ENCODE measurements around the gene DOCK1.
"Not testable (repeated sequence)": the region's sequence is repeated elsewhere in the genome, so short reads cannot be mapped to it uniquely, and the experiment has no call there.

Gene DOCK1

GRCh38 chr10:127291329-127291728, 386.1 kb downstream of the DOCK1 start:
- no peak for DNase-seq

DNA sequence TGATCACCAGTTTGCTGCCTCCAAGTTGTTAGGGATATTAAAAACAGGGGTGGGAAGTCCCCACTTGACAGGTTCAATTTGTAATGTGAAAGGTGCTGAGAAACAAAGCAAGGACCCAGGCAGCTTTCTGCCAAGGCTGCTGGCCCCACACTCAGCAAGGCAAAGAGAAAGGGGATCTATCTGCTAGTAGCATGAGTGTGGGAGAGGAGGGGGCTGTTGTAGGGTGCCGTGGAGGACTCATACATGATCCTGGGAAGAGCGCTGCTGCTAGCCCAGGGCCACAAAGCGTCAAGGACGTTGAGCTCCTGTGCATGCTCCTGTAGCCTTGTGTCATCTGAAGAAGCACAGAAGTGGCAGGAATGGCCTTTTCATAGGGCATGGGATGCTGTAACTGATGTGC, 387.7 kb downstream of the DOCK1 start:
- no peak for DNase-seq

- DNase-seq: no peak
Measured at GRCh38 chr10:127293640-127294039, 388.4 kb downstream of the DOCK1 start.

DNA sequence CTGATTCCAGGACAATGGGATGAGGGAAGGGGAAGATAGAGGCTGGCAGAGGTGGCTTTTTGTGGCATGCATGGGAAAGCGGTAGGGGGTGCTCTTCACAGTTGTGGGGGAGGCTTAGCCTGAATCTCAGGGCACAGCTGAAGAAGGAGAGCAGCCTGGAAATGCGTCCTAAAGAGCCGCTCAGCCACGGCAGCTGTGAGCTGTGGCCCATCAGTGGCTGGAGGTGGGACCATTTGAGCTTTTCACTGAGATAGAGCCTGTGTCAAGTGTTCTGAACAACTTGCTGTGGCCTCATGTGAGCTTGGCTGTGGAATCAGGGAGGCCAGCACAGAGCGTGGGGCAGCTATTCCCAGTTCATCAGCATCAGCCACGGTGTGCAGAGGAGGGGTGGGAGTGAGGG, 391.5 kb downstream of the DOCK1 start:
- DNase-seq: no peak

DNA sequence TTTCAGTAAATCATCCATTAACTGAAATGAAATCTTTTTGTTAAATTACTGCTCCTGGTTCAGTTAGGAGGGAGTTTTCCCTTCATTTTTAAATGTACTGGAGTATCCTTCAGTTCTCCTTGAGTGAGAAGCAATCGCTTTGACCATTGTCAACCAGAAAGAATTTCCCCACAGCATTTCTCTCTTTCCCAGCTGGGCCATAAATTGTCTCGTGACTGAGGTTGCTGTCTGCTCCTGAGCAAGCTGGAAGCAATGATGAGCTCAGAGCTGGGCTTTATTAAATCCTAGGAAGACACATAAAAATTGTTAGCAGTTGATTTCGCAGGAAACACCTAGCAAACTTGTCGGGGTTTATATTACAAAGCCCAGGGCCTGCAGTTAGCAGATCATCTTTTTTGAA, 393.2 kb downstream of the DOCK1 start:
- no peak for DNase-seq

GRCh38 chr10:127299192-127299591, 394.0 kb downstream of the DOCK1 start:
- DNase-seq: not testable (repeated sequence)

GRCh38 chr10:127299956-127300689, 394.9 kb downstream of the DOCK1 start:
- no peak for DNase-seq

GRCh38 chr10:127300868-127301321, 395.7 kb downstream of the DOCK1 start:
- DNase-seq: no peak

DNA sequence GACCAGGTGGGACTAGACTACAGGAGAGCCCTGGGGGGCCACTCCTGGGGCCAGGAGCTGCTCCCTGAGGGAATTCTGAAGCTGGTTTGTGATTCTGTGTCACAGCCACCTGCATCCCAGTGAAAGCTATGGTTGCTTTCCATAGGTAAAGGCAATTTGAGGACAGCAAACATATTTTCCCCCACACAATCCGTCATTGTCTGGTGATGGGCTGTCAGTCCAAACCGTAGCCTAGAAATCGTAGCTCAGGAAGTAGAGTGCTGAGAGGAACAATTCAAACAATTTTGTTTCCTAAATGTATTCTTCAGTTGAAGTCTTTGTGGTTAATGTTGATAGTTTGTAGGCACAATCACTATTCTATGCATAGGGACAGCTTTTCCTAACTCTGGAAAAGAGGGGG, 397.1 kb downstream of the DOCK1 start:
- no peak for DNase-seq

DNA sequence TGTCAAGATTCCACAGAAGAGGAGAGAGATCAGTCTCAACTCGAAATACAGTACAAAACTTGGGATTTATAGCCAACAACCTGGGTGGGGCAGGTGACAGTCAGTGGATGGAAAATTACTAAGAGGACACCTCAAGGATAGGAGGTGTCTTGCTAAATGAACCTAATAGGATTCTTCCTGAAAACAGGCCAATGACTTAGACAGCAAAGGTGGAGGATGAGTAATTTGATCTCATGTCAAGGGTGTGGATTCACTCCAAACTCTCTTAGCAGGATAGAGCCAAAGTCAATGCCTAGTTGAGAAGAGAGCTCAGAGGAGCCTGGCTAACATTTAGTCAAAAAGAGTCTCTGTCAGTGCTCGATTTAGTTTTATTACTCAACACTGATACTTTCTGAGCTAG, 397.9 kb downstream of the DOCK1 start:
- no peak for DNase-seq

- no peak for DNase-seq
Measured at GRCh38 chr10:127303746-127304145, 398.5 kb downstream of the DOCK1 start.

DNA sequence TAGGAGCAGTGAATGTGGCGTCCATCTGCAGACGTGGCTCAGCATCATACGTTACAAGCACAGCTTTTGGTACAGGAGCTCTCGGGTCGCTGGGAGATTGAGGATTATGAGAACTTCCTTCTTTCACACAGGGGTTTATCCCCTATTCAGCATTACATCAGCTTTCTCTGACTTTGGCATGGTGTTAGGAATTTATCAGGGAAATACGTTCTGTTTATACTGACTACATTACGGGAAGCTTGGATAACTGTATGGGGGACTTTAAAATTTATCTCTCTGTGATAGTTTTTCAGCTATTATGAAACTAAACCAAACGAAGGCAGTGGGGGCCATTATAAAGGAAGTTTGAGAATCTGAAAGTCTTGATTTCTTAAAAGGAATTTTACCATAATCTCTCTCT, 401.3 kb downstream of the DOCK1 start:
- no peak for DNase-seq

DNA sequence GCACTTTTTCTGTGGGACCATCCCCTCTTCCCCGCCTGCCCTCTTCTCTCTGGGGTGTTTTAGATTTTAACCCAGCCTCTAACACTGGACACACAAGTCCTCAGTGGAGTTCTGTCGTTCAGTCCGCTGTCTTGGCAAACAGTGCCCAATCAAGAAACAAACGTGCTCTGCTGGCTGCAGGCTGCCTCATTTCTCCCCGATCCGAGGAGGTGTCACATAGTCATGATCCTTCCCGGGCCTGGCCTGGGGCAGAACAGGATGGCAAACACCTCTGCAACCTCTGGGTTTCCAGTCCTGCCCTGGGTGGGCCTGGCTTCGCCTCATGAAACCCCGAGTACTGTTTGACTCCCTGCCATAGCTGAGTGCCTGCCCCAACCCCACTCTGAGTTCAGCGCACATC, 402.1 kb downstream of the DOCK1 start:
- DNase-seq: no peak

- no peak for DNase-seq
Measured at GRCh38 chr10:127308031-127308430, 402.8 kb downstream of the DOCK1 start.

- peak; percentile 23 for DNase-seq
Measured at GRCh38 chr10:127309619-127310018, 404.4 kb downstream of the DOCK1 start.

DNA sequence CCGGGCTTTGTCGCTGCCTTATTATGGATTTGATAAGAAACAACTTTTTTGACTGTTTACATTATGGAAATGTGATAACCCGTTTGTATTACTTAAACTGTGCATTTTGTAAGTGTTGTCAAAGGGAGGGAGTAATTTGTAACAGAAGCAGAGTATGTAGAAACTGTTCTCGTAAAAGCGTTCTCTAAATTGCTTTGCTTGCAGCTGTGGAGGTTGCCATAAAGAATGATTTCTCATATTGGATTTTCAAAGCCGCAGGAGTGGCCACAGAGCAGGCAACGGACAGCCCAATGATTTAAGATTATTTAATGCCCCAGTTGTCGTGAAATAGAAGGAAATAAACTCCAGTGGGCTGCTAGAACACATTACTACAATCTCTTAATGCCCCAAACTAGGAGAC, 405.2 kb downstream of the DOCK1 start:
- DNase-seq: no peak

GRCh38 chr10:127310923-127311322, 405.7 kb downstream of the DOCK1 start:
- DNase-seq: no peak

DNA sequence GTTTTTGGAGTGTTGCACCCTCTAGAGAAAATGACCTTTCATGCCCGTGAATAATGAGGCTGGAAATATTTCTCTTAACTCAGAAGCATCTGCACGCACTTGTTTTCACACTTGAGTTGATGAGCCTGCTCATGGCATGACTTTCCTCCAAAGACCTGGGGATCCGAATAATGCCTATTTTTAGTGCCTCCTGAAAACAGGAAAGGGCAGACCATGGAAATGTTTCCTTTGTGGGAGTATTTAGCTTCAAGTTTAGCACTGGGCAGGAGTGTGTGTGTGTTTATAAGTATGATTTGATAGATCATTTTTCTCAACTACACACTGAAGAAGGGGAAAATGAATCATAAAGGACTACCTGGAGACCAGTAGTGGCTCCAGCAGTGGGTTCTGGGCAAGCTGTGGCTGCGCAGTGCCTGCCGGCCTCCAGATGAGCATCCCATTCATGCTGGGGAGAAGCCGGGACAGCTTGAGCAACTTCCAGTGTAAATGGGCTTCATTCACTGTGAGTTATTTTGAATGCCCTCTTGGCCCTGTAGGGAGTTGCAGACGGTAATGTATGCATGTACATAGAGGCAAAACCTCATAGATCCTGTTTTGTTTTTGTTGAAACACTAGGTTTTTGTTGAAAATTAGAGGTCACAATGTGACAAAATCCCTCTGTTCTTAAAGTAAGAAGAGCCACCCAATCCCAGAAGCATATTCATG, 408.9 kb downstream of the DOCK1 start:
- no peak for DNase-seq

- DNase-seq: no peak
Measured at GRCh38 chr10:127314797-127315196, 409.6 kb downstream of the DOCK1 start.

DNA sequence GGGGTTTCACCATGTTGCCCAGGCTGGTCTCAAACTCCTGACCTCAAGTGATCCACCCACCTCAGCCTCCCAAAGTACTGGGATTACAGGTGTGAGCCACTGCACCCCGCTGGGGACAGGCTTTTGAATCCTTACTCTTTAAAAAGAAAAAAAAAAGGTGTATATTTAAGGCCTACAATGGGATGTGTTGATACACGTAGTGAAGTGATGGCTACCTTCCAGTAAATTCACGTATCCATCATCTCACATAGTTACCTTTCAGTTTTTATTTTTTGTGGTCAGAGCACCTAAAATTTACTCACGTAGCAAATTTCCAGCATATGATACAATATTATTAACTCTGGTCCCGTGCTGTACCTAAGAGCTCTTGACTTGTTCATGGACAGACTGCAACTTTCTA, 410.7 kb downstream of the DOCK1 start:
- no peak for DNase-seq

GRCh38 chr10:127318396-127318795, 413.2 kb downstream of the DOCK1 start:
- no peak for DNase-seq

DNA sequence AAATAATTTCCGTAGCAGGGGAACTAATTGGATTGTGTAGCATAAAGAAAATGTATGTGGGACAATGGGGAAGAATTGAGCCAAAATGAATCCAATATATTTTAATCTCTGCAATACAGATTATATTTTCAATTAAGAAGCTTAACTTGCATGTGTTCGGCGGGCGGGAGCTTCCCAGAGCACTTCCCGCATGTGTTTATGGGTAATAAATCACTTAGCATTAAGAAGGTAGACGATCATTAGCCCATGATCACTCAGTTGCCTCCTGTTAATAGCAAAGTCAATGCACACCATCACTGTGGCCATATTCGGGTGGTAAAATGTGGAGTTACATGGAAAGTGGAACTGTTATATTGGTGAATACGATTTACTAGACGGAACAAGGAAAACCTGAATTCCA, 414.0 kb downstream of the DOCK1 start:
- no peak for DNase-seq

GRCh38 chr10:127319691-127320090, 414.5 kb downstream of the DOCK1 start:
- no peak for DNase-seq

- no peak for DNase-seq
Measured at GRCh38 chr10:127320176-127320575, 414.9 kb downstream of the DOCK1 start.

- DNase-seq: no peak
Measured at GRCh38 chr10:127322286-127322685, 417.1 kb downstream of the DOCK1 start.
